ENCODE data around the gene HPX. TPM values are rescaled to one million over a fixed set of nuclear protein-coding genes. Genes with fewer than 3 reads are reported as not detected.

Gene HPX, protein sequence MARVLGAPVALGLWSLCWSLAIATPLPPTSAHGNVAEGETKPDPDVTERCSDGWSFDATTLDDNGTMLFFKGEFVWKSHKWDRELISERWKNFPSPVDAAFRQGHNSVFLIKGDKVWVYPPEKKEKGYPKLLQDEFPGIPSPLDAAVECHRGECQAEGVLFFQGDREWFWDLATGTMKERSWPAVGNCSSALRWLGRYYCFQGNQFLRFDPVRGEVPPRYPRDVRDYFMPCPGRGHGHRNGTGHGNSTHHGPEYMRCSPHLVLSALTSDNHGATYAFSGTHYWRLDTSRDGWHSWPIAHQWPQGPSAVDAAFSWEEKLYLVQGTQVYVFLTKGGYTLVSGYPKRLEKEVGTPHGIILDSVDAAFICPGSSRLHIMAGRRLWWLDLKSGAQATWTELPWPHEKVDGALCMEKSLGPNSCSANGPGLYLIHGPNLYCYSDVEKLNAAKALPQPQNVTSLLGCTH
- total RNA-seq, result 0.43 and 0.46 TPM in 2 replicates

DNA sequence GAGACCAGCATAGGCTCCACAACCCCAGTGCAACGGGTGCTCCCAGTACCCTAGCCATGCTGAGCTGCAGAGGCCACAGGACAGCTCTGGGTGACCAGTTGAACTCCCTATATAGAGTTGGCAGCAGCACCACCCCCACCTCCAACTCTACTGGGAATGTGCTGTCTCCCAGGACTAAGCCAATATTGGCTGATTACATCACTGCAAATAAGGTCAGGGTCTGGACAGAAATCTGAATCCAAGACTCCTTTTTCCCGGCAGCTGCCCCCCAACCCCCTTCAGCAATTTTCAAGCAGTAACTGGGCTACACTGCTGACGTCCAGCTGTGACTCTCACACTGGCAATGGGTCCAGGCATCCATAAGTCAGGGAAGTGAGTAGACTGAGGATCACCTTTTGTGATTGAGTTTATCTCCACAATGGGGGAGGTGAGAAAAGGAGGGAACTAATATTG lies at the start of gene HPX:
Gene HPX (minus strand): TSS at position 82 of the 453 bp plus-strand sequence. CDS start 24 bp downstream, at position 58.

GRCh38 chr11:6481012-6481923 lies 40.5 kb upstream of the HPX start, which contains the start of the genes ARFIP2 and TIMM10B:
ARFIP2 (minus strand) TSS chr11:6481331; CDS start chr11:6480421, 910 bp downstream.
TIMM10B (plus strand) TSS chr11:6481501; CDS start chr11:6481517, 16 bp downstream.

GRCh38 chr11:6473451-6474412 lies 32.9 kb upstream of the HPX start, which contains the start of gene TRIM3:
TRIM3 (minus strand) TSS chr11:6473941; CDS start chr11:6465695, 8,246 bp downstream.

GRCh38 chr11:6419009-6419631 lies 21.7 kb downstream of the HPX start, which contains the start of gene APBB1:
APBB1 (minus strand) TSS chr11:6419094; CDS start chr11:6411347, 7,747 bp downstream.

DNA sequence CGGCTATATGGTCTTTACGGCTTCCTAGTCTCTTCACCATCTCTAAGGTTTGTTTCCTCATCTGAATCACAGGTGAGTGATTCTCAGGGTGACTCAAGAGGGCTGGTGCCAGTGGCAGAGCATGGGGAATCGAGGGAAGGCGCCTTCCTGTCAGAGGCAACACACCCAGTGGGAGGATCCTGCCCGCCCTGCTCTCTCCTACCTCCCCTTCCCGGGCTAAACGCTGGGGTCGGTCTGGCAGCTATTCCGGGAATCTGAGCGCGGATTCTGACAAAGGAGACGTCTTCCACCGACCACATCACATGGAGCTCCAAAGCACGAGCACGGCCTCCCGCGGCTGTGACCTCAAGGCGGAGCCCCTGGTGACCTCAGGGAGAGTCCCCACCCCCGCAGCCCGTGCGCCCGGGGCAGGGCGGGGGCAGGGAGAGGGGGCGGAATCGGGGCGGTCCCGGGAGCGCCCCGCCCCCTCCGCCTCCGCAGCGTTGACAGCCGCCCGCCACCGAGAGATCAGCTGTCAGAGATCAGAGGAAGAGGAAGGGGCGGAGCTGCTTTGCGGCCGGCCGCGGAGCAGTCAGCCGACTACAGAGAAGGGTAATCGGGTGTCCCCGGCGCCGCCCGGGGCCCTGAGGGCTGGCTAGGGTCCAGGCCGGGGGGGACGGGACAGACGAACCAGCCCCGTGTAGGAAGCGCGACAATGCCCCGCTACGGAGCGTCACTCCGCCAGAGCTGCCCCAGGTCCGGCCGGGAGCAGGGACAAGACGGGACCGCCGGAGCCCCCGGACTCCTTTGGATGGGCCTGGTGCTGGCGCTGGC lies 50.7 kb downstream of the HPX start, which contains the start of gene SMPD1:
Gene SMPD1 (plus strand): TSS at position 570 of the 813 bp plus-strand sequence. CDS start 125 bp downstream, at position 695.

Other genes with a start within 250 kb of the HPX start
- gene OR52W1, start 241.8 kb downstream of the HPX start, total RNA-seq, result not detected in 2 replicates
- gene C11orf42, start 235.4 kb downstream of the HPX start, total RNA-seq, result not detected in 2 replicates
- 5.1 and 7.8 TPM in 2 replicates for gene FHIP1B, start 206.4 kb downstream of the HPX start, total RNA-seq
- under 0.01 and 0.09 TPM in 2 replicates for gene CNGA4, start 201.9 kb downstream of the HPX start, total RNA-seq
- gene CCKBR, start 181.1 kb downstream of the HPX start, total RNA-seq, result not detected in 2 replicates
- 147 and 185 TPM in 2 replicates for gene CAVIN3, start 120.5 kb downstream of the HPX start, total RNA-seq
- 27.9 and 35.1 TPM in 2 replicates for gene SMPD1, start 50.5 kb downstream of the HPX start, total RNA-seq
- 45.8 and 46.4 TPM in 2 replicates for gene APBB1, start 21.9 kb downstream of the HPX start, total RNA-seq
- gene TRIM3, start 33.0 kb upstream of the HPX start, total RNA-seq, result 12.2 and 18.2 TPM in 2 replicates
- 59.4 and 60.3 TPM in 2 replicates for gene ARFIP2, start 40.3 kb upstream of the HPX start, total RNA-seq
- 33.6 and 38.2 TPM in 2 replicates for gene TIMM10B, start 40.5 kb upstream of the HPX start, total RNA-seq
- gene DNHD1, start 56.3 kb upstream of the HPX start, total RNA-seq, result 5.3 and 8.0 TPM in 2 replicates
- gene RRP8, start 162.6 kb upstream of the HPX start, total RNA-seq, result 7.7 and 10.1 TPM in 2 replicates
- gene ILK, start 162.8 kb upstream of the HPX start, total RNA-seq, result 144 and 175 TPM in 2 replicates
- gene TAF10, start 171.2 kb upstream of the HPX start, total RNA-seq, result 80.7 and 97.0 TPM in 2 replicates
- 42.2 and 101 TPM in 2 replicates for gene TPP1, start 178.4 kb upstream of the HPX start, total RNA-seq
- gene DCHS1, start 214.8 kb upstream of the HPX start, total RNA-seq, result 2.0 and 5.2 TPM in 2 replicates
- gene MRPL17, start 242.4 kb upstream of the HPX start, total RNA-seq, result 54.6 and 61.5 TPM in 2 replicates

Measured in smooth muscle cell of bladder (primary cell).